Keratinocyte (primary cell): ENCODE data around the gene LRFN3. TPM values are rescaled to one million over a fixed set of nuclear protein-coding genes. Genes with fewer than 3 reads are reported as not detected.

ENCODE experiments used
- DNase-seq: peaks from one replicate; pipeline ENCODE4 v3.0.0-alpha.2; 2011; ENCODE audit warnings: low read depth, missing footprints, low spot score
- FAIRE-seq: peaks from 2 replicates; lab custom pipeline; 2011; peaks lifted over from hg19 to GRCh38; lab: Jason Lieb, UNC
- H2AFZ ChIP-seq: 2 replicates; pipeline ENCODE4 v1.6.0; 2012; ENCODE audit warnings: low read length, control low read depth, inconsistent platforms; ENCODE audit not compliant: control insufficient read depth
- H3K27ac ChIP-seq: 2 replicates; pipeline ENCODE4 v1.5.1; 2011; ENCODE audit warnings: low read length; ENCODE audit not compliant: control insufficient read depth, insufficient read depth
- H3K27me3 ChIP-seq: 3 replicates; pipeline ENCODE4 v1.6.0; 2011; ENCODE audit warnings: low read length; ENCODE audit not compliant: control insufficient read depth, insufficient read depth; ENCODE audit errors: extremely low read depth
- H3K36me3 ChIP-seq, 2 experiments: 2 replicates in 1 of 2; 3 replicates in 1 of 2; pipeline ENCODE4 v1.5.1; 2011; ENCODE audit warnings: low read length in 2 of 2, mild to moderate bottlenecking in 1 of 2; ENCODE audit not compliant: control insufficient read depth in 2 of 2, insufficient read depth in 2 of 2; ENCODE audit errors: extremely low read depth in 1 of 2
- H3K4me1 ChIP-seq: 3 replicates; pipeline ENCODE4 v1.5.1; 2011; ENCODE audit warnings: low read length; ENCODE audit not compliant: control insufficient read depth, insufficient read depth; ENCODE audit errors: extremely low read depth
- H3K4me2 ChIP-seq: 3 replicates; pipeline ENCODE4 v1.6.0; 2011; ENCODE audit warnings: low read depth, low read length; ENCODE audit not compliant: control insufficient read depth, insufficient read depth; ENCODE audit errors: extremely low read depth
- H3K4me3 ChIP-seq, 3 experiments: fragments of 200-600 bp in 1 of 3; sonication (generic) in 1 of 3; 2 replicates in 2 of 3; 3 replicates in 1 of 3; pipeline ENCODE4 v1.5.1; 2011 to 2016; ENCODE audit warnings: low read length in 3 of 3, mild to moderate bottlenecking in 3 of 3, control low read depth in 2 of 3, inconsistent platforms in 1 of 3, low read depth in 1 of 3, mixed read lengths in 1 of 3, mixed run types in 1 of 3, moderate library complexity in 1 of 3; ENCODE audit not compliant: control insufficient read depth in 2 of 3, insufficient read depth in 2 of 3; ENCODE audit errors: extremely low read depth in 1 of 3
- H3K79me2 ChIP-seq: 2 replicates; pipeline ENCODE4 v1.6.0; 2012; ENCODE audit warnings: low read length; ENCODE audit not compliant: control insufficient read depth, insufficient read depth
- H3K9ac ChIP-seq: 3 replicates; pipeline ENCODE4 v1.6.0; 2011; ENCODE audit warnings: low read length; ENCODE audit not compliant: control insufficient read depth, insufficient read depth; ENCODE audit errors: extremely low read depth
- H3K9me1 ChIP-seq: 3 replicates; pipeline ENCODE4 v1.6.0; 2011; ENCODE audit warnings: low read length; ENCODE audit not compliant: control insufficient read depth, insufficient read depth; ENCODE audit errors: extremely low read depth
- H3K9me3 ChIP-seq: 2 replicates; pipeline ENCODE4 v1.5.1; 2012; ENCODE audit warnings: low read depth, low read length; ENCODE audit not compliant: control insufficient read depth
- H4K20me1 ChIP-seq: 3 replicates; pipeline ENCODE4 v1.6.0; 2011; ENCODE audit warnings: low read length; ENCODE audit not compliant: control insufficient read depth, insufficient read depth; ENCODE audit errors: extremely low read depth
- CTCF ChIP-seq, 3 experiments: IDR thresholded peaks in 1 of 3; conservative IDR thresholded peaks in 1 of 3; optimal IDR thresholded peaks in 1 of 3; 2 replicates in 2 of 3; 3 replicates in 1 of 3; pipeline versions ENCODE3 to v1.5.1; 2011; ENCODE audit warnings: low read length in 3 of 3, mild to moderate bottlenecking in 3 of 3, moderate library complexity in 2 of 3, control low read depth in 1 of 3, inconsistent platforms in 1 of 3; ENCODE audit not compliant: insufficient read depth in 2 of 3; ENCODE audit errors: extremely low read depth in 1 of 3
- EZH2 ChIP-seq: IDR thresholded peaks from one replicate; pipeline ENCODE4 v1.6.1; 2012; ENCODE audit warnings: inconsistent platforms, mild to moderate bottlenecking, low read length, moderate library complexity
- dilution Hi-C: fragments of 300-500 bp; cut with MboI; formaldehyde crosslinking; loops from one replicate; pipeline ENCODE4 v1.7.0; 2020; ENCODE audit warnings: low sequenced_read_pairs; ENCODE audit not compliant: extremely low pct_ligation_motif_present
- polyA plus RNA-seq, 5 experiments: library from polyadenylated mRNA; depleted of rRNA in 3 of 5; stranded (reverse) in 3 of 5; stranded (forward) in 1 of 5; unstranded in 1 of 5; fragments of >200 nt; gene quantifications; 1 replicate in 1 of 5; 2 replicates in 3 of 5; 3 replicates in 1 of 5; pipeline versions ENCODE4 v1.2.1 to v1.2.3, GENCODE V29; 2011 to 2012; ENCODE audit warnings: missing spikeins in 2 of 5, low read depth in 1 of 5, low replicate concordance in 1 of 5

LRFN3 gene
- polyA plus RNA-seq, 1 donor (not counting 4 experiments of a cell fraction or from before 2014, with no cell fraction given): 0.73 TPM

GRCh38 chr19:35888398-35888797 lies 47.8 kb upstream of the LRFN3 start:
- Histone ChIP-seq H3K27me3 (no peaks in the 10 kb centered on the region), H3K9me3 (no peaks in the 10 kb centered on the region), H3K36me3 (peaks cover 15 to 28% of the 10 kb centered on the region in 2 experiments), H3K9ac (no peak overlapping the region), H3K4me3 (no peak overlapping the region), H3K4me2 (no peak overlapping the region), H4K20me1 (no peaks in the 10 kb centered on the region), H3K79me2 (no peaks in the 10 kb centered on the region), H3K27ac (no peak overlapping the region), H3K9me1 (no peaks in the 10 kb centered on the region), H3K4me1 (no peaks in the 10 kb centered on the region), H2AFZ (no peak overlapping the region)
- TF ChIP-seq EZH2 (no peak), CTCF (optimal IDR thresholded peaks at IDR 0.05 in 1 of 3, IDR thresholded peaks at IDR 0.05 in 1 of 3, conservative IDR thresholded peaks at IDR 0.05 in 1 of 3; ENCODE audit: extremely low read depth in 1 of 3, insufficient read depth in 2 of 3, low read length in 3 of 3) (no peak)
- FAIRE-seq (no peak), DNase-seq (no peak)
- dilution Hi-C loops: no loop called here

GRCh38 chr19:35889370-35890112 lies 46.6 kb upstream of the LRFN3 start:
- Histone ChIP-seq H3K9ac (no peak overlapping the region), H3K9me3 (no peaks in the 10 kb centered on the region), H3K4me1 (no peaks in the 10 kb centered on the region), H4K20me1 (no peaks in the 10 kb centered on the region), H3K4me3 (no peak overlapping the region), H2AFZ (no peak overlapping the region), H3K27ac (no peak overlapping the region), H3K9me1 (no peaks in the 10 kb centered on the region), H3K27me3 (no peaks in the 10 kb centered on the region), H3K36me3 (peaks cover 15 to 32% of the 10 kb centered on the region in 2 experiments), H3K4me2 (no peak overlapping the region), H3K79me2 (no peaks in the 10 kb centered on the region)
- TF ChIP-seq CTCF (optimal IDR thresholded peaks at IDR 0.05 in 1 of 3, IDR thresholded peaks at IDR 0.05 in 1 of 3, conservative IDR thresholded peaks at IDR 0.05 in 1 of 3; ENCODE audit: extremely low read depth in 1 of 3, insufficient read depth in 2 of 3, low read length in 3 of 3) (no peak), EZH2 (no peak)
- dilution Hi-C loops: no loop called here
- DNase-seq: no peak
- no peak for FAIRE-seq
